Measurements from ENCODE around the gene PRSS22.
A peak's percentile ranks its signal among the peaks of the same experiment; 100 is the strongest.

The PRSS22 gene

DNA sequence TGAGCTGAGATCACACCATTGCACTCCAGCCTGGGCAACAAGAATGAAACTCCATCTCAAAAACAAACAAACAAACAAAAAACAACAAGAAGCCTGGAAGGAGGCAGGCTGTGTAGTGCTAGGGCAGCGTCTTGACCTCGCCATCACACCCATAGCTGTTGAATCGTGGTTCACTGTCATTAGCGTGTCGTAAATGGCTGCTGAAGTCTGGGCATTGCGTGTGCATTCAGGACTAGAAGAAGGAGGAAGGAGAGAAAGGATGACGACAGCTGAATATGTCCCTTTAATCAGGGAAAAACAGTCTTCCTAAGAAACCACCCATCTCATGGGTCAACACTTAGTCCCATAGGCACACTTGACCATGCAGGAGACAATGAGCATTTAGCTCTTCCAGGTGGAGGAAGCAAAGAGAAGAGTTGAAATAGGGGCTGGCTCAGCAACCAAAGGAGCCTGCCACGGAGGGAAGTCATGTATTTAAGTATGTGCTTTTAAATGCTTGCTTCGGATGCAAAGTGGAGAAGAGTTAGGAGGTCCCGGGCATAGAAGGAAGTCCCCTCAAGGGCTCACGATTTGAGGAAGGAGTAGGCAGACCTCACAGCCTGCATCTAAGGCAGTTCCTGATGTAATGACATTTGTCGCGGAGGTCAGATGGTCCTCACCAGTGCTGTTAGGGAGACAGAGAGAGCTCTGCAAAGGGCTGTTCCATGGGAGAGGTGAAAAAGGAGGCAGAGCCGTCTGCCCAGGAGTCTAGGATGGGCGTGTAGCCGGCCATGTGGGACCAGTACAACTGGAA is 8.8 kb downstream of the PRSS22 start:
- DNase-seq, result no peak

DNA sequence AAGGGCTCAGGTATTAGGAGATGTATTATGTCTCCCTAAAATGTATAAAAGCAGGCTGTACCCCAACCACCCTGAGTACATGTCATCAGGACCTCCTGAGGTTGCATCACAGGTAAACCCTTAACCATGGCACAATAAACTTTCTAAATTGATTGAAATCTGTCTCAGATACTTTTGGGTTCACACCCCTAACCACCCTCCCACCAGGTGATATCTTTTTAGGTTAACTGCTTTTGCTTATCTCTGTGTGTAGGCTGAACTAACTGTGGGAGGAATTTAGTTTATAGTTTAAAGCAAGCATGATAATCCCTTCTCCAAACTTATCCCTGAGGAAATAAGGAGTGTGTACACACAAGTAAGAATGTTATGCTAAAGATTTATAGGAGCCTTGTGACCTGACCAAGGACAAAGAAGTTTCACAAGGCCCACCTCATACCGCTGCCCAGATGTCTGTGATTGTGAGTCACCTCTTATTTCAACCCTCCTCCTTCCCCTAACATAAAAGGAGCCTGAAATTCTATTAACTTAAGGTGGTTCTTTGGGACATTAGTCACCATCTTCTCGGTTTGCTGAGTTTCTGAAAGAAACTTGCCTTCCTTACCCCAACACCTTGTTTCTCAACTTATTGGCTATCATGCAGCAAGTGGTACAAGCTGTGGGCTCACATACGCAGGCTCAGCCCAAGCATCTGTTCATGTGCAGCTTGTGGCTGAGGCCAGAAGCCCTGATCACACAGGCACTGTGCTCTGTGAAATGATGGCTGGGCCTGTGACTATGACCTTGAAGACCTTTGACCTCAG is 11.3 kb downstream of the PRSS22 start:
- no peak for DNase-seq

DNA sequence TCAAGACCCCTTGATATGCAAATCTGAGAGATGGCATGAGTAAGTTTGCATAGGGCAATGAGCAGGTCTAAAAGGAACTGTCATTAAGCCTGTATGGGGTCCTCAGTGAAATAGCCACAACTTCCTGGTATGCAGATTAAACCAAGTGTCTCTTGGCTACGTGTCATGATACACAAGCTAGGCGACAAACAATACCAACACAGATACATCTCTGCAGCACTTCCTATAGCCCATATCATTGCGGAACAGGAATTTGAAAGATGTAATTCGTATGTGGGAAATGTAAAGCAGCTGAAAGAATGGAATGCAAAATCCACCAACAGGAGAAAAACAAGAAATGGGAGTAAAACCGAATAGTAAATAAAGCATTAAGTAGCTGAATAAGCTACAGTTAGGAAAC is 12.9 kb downstream of the PRSS22 start:
- no peak for DNase-seq

DNA sequence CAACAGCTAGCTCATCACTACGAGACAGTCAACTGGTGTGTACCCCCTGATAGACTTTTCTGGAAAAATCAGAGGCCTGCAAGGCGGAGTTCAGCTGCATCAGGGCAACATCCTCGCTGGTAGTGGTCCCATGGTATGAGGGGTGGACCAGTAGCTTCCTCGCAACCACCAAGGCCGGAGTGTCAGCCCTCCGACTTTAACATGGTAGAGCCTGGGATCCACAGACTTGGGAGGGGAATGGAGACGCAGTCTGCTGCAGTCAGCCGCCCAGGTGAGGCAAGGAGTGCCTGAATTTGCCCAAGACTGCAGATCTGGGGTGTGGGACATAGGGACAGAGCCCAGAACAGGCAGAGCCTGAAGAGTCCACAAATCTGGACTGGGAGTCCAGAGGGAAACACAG is 14.4 kb downstream of the PRSS22 start:
- DNase-seq, result no peak

DNA sequence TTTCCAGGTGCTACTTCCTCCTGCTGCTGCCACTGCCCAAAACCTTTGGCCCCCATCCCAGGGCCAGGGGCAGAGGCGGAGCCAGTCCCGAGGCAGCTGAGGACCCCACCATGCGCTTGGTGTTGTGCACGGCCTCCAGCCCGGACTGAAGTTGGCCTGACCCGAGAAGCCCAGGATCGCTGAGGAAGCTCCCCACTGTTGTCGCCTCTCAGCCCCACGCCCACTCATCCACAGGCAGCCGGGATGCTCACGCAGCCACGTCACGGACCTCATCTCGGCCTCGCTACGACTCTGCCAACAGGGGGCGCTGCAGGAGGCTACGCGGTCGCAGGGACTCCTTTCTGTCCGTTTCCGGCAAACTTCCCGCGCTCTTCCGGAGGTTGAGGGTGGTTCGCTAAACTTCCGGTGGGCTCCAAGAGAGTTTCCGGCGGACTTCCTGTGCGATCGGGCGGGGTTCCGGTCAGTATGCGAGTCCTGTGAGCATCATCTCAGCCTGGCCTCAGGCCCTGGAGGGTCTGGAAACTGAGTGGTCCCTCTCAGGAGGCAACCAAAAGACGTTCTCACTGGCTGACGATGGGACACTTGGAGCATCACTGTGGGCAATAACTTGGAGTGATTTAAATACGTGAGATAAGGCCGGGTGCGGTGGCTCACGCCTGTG is 15.5 kb downstream of the PRSS22 start:
- peak; percentile 79 for DNase-seq

DNA sequence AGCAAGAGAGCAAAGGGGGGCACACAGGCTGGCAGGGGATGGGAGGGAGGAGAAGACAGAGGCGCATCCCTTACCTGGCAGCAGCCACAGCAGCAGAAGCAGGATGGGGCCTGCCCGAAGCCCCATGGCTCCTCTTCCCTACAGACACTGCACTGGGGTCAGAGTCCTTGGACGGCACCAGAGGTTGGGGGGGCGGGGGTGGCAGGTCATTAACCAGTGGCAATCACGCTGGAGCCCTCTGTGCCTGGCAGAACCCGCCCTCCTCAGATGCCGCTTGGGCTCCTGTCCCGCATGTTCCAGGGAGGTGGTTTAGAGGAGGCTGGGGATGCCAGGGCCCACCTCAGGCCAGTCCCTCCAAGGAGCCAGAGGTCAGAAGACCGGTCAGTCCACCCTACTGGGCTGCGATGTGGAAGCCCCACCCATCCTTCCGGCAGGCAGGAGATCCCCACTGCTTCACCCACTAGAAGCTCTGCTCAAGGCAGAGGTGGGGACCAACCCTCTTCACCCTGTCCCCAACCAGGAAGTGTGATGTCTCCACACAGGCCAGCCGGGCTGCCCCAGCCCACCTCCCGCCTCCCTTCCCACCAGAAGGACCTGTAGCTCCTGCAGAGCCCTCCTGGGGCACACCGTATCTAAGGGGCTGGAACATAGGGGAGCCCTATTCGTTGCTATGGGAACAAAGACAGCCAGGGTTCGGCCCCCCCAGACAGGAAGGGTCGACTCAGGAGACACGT is 16.2 kb downstream of the PRSS22 start:
- DNase-seq, result no peak

DNA sequence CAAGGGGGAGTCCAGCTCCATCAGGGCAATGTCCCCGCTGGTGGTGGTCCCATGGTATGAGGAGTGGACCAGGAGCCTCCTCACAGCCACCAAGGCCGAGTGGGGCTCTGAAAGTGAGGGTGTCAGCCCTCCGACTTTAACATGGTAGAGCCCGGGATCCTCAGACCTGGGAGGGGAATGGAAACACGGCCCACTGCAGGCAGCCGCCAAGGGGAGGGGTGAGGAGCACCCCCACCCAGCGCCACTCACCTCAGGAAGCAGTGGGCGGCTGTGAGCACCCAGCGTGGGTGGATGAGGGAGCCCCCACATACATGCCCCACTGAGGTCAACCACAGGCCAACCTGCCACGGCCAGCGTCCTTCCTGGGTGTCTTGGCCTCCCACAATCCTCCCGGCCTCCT is 17.1 kb downstream of the PRSS22 start:
- DNase-seq, result no peak

DNA sequence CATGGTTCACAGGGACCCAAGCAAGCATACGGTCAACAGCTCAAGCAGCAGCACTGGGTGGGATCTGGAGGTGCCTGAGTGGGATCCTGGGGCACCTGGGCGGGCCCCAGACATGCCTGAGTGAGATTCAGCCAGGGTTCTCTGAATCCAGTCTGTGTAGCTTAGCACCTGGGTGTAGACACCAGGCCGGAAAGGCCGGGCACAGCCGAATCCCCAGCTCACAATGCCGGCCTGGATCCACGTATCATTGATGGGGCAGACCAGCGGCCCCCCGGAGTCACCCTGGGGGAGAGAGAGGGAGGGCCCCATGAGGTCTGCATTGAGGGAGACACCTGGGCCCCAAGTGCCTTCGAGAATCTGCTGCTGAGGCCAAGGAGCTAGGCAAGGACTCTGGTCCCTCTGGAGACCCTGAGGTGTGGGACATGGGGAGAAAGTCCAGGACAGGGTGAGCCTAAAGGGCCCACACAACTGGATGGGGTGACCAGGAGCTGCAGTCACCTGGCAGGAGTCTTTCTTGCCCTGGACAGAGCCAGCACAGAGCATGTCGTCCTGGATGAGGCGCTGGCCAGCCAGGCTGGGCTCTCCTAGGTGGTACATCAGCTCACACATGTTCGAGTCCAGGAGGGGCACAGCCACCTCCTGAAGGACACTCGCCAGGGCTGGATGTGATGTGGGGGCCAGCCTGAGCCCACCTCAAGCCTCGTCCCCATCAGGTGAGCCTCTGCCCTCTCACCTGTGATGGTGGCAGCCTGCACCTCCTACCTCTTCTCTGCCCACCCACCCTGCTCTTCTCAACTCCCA is 18.1 kb downstream of the PRSS22 start:
- DNase-seq, result no peak

DNA sequence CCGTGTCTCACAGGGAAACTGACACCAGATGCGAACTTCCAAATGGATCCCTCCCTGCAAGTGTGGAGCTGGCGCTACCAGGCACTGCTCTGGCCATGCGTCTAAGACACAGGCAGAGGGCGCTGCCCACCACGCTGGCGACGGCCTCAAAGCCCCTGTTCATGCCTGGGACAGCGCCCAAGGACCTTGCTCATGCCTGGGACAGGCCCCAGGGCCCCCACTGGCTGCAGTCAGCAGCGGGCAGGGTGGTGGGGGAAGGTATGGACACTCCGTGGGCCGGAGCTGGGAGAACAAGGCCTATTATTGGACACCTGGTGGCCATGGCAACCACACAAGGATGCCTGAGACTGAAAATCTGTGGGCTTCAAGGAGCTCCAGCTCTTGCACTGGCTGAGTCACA is 19.0 kb downstream of the PRSS22 start:
- DNase-seq, result peak; percentile 50

DNA sequence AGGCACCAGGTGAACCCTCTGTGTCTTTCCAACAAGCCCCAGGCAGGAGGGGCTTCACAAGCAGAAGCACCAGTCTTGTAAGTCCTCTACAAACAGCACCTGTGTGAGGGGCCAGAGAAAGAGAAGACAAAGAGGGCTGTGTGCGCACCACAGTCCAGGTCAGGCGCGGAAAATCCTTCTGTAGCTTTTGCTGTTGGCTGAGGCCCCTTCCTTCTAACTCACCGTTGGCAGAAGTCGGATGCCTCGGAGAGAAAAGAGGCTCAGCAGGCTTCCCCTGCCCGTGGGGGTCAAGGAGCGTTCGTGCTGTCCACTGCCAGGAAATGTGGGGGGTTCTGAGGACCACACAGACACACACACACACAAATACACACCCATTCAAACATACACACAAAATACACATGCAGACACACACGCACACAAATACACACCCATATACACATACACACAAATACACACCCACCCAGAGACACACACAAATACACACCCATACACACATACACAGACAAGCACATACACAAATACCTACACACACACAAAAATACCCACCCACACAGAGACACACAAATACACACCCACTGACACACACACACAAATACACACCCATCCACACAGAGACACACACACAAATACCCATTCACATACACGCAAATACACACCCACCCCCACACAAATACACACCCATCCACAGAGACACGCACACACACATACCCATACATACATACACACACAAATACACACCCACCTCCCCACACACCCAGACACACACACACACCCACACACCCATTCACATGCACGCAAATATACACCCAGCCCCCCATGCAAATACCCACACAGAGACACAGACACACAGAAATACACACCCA is 21.1 kb downstream of the PRSS22 start:
- no peak for DNase-seq

DNA sequence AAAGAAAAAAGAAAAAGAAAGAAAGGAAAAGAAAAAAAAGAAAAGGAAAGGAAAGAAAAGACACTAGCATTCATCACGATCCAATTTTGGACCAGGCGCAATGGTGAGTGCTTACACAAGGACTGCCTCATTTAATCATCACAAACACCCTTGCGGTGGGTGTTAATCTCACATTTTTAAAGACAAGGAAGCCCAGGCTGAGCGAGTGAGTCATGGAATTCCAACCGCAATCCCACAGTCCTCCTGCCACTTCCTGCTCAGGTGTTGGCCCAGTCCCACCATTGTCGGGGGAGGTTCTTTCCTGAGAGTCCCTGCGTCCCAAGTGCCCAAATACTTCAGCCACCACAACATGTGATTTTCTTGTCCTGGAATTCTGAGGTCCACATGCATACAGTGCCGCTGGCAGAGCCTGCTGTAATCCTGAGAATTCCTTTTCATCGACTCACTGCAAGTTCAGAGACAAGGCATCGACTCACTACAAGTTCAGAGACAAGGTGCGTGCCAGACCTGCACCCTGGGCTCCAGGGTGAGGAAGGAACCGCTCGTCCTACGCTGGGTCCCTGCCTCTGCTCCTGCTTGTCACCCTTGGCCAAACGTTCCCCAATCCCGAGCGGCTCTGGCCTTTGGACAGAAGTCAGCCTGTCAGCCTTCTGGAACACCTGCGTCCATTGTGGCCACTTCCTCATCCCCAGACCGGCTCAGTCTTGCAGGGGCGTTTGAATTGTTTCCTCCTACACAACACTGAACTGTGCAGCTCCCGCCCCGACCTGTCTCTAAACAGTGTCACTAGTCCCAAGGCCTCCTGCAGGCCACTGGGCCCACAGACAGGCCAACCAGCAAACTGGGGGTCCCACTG is 22.1 kb downstream of the PRSS22 start:
- DNase-seq, result no peak

DNA sequence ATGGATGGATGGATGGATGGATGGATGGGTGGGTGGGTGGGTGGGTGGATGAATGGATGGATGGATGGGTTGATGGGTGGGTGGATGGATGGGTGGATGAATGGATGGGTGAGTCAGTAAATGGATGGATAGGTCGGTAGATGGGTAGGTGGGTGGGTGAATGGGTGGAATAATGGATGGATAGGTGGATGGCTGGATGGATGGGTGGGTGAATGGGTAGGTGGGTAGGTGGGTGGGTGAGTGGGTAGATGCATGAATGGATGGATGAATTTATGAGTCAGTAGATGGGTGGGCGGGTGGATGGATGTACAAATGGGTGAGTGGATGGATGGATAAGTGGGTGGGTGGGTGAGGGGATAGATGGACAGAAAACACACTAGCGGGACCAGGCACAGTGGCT is 23.0 kb downstream of the PRSS22 start:
- DNase-seq, result no peak

DNA sequence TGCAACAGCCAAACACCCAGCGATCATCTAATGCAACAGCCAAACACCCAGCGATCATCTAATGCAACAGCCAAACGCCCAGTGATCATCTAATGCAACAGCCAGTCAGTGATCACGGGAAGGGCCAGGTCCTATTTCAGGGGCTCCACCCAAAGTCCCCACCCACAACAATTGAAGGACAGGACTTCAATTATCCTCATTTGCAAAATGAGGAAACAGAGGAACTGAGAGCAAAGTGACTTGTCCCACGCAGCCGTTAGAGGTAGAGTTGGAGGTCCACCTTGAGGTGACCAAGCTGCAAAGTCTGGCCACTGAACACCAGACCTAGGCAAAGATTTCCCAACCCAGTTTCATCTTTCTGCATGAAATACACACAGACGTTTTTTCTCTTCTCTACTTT is 24.2 kb downstream of the PRSS22 start:
- no peak for DNase-seq

DNA sequence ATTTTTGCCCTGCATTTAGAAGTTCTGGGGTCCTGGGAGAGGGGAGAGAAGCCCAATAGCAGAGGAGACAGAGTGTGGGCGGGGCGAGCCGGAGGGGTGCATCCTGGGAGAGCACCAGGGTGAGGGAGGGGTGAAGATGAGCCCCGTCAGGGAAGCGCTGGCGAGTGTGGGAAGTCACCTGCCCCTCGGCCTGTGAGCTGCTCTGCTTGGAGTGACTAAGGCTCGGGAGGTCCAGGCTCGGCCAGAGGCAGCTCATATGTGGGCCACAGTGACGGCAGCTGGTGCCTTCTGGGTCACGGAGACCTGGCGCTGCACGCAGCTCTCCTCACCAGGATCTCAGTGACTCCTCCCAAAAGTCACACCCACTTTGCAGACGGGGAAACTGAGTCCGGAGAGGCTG is 26.8 kb downstream of the PRSS22 start:
- DNase-seq, result no peak

DNA sequence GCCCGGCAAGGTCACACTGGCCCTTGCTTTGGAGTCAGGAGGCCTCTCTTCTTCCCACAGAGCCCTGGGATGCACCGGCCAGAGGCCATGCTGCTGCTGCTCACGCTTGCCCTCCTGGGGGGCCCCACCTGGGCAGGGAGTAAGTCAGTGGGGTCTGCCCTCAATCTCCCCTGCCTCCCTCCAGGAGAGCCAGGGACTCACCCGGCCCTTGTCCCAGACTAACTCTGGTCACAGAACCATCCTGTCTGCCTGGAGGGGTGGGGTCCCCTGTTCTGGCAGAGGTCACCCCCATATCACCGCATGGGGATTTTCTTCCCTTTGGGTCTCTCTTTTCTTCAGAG is 27.6 kb downstream of the PRSS22 start:
- no peak for DNase-seq

DNA sequence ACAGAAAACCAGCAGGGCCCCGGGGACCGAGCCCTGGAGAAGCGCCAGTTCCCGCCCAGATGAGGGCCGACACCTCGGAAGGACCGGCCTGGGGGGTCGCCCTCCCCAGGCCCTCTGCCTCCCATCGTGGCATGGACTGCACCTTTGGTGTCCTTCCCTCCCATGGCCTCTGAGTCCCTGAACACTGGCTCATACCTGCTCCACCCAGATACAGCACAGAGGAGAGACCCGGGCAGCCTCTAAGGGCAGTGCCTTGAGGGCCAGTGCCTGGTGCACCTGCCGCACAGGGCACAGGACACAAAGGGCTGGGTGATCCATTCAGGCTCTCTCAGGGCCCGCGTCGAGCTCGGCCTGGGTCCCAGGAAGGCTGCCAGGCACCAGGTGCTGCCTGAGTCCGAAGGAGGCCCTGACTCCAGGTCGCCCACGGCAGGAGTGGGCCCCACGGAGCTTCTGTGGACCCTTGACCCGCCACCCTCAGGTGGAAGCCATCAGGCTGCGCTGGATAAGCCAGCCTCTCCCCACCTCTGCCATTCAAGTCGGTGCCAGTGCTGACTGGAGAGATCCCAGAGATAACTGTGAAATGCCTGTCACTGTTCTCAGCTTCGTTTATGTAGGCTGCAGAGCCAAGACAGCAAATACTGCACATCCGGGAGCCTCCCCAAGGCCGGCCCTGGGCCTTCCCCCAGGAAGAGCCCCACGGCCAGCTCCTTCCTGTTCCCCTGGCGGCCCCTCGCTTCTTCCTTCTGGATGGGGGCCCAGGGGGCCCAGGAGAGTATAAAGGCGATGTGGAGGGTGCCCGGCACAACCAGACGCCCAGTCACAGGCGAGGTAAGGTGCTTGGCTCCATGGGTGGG is 28.2 kb downstream of the PRSS22 start, which contains the start of gene ZG16B:
TSS of gene ZG16B (plus strand) at position 803 of the 854 bp plus-strand sequence. CDS start 139 bp downstream, outside the sequence.
- DNase-seq, result no peak

DNA sequence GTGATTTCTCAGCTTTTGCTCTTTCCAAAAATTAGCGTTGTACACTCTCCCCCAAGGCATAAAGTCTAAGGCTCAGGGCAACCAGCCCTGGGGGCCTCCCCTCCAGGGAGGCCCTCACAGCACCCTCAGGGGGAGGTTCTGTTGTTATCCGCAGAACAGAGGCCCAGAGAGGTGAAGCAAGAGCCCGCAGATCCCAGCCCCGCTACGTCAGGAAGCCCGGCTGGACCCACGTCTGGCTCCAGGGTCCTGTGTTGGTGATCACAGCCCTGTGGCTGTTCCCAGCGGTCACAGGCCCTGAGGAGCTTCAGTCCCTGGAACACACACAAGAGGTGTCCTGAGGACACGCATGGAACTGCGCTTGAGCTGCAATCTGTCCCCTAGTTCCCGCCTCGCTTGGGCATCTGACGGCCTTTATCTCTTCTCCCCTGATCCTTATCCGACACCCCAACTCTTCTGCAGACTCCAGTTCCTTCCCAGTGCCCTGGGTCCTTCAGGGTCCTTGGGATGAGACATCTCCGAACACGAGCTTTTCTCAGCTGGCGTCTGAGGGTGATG is 29.0 kb downstream of the PRSS22 start:
- no peak for DNase-seq

DNA sequence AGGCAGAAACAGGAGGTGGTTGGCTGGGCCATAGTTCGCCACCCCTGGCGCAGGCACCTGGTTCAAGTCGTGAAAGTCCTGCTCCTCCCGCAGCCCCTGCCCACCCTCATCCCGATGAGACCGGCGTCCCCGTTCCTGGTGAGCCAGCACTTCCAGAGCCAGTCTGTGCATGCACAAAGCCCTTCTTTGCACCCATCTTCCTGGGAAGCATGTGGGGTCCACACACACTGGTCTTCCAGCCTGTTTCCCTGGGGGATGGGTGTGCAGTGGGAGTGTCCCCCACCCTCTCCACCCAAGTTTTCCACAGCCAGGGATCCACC is 29.5 kb downstream of the PRSS22 start:
- no peak for DNase-seq

Data from stimulated activated CD4-positive, alpha-beta T cell treated with anti-CD3 and anti-CD28 coated beads, Interleukin-12 subunit alpha, Interleukin-12 subunit beta, amount 100 ng/mL, for 4 hours (primary cell).